ENCODE results near the gene DLG2. TPM values are rescaled to one million over a fixed set of nuclear protein-coding genes. Genes with fewer than 3 reads are reported as not detected.
A peak's percentile ranks its signal among the peaks of the same experiment; 100 is the strongest.

DLG2 gene
- total RNA-seq, 1 donor from 2014 or later, result 4.7 TPM

- DNase-seq (ENCODE audit: low spot score) (no peak), ATAC-seq (peak; percentile 81)
These were observed 1520.6 kb downstream of the DLG2 start for GRCh38 chr11:84106541-84106940.

DNA sequence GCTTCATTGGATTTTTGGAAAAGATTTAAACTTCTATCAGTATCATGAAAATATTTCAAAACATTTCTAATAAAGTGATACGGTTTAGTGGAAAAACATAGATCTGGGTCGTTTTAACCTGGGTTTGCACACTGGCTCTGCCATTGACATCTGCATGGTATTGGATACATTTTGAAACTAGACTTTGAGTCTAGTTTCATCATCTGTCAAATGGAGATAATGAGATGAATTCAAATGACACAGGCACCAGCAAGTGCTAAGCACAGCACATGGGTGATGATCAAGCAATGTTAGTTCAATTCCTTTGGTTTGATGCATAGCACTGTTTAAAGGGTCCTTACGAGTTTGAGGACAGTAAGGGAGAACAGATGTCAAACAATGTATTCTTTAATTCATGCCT is 1522.0 kb downstream of the DLG2 start:
- DNase-seq (ENCODE audit: low spot score) (no peak), ATAC-seq (peak; percentile 31)

DNA sequence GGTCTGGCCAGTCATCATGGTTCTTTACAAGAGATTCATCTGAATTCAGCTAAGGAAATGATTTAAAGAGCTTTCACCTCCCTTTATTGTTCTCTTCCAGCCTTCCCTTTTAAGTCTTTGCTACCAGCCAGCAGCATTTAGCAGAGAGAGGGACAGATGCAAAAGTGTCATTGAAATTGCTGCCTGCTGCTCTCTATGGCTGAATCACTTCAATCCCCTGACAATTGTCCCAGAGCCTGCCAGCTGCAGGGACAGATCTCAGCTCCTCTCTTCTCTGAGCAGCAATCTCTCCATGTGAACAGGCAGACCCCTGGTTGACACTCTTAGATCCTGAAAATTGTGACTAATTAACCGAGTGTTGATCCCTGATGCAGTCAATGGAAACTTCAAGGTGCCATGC is 1524.0 kb downstream of the DLG2 start:
- no peak for DNase-seq (ENCODE audit: low spot score)
- no peak for ATAC-seq

GRCh38 chr11:84097186-84097585 is 1530.0 kb downstream of the DLG2 start:
- ATAC-seq, result no peak
- DNase-seq (ENCODE audit: low spot score), result no peak

DNA sequence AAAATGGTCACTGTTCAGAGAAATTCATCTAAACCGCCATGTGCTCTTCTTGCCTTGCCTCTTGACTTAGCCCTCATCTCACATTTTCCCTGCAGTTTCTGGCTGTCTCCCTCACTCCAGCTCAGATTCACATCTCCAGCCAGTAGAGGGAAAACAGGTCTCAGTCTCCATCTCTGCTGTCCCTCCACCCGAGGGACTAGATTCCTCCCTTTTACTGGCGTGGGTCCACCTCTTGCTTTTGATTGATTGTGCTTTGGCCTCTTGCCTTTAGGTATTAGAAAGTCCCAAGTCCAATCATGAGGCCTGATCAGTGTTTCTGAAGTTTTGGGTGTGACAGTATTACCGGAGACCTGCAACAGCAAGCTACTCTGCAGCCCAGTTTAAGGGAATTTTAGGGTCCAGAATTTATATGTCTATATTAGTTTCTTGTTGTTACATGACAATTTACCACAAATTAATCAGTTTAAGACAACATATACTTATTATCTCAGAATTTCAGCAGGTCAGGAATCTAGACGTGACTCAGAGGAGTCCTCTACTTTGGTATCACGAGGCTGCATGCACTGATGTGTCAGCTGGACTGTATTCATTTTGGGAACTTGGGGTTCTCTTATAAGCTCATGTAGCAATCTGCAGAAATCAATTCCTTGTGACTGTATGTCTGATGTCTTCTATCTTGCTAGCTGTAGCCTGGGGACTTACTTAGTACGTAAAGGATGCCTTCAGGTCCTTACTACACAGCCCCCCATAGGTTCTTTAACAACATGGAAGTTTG is 1535.7 kb downstream of the DLG2 start:
- DNase-seq (ENCODE audit: low spot score) (peak; percentile 57), ATAC-seq (peak; percentile 88)

- DNase-seq (ENCODE audit: low spot score), result no peak
- peak; percentile 55 for ATAC-seq
These were observed 1537.8 kb downstream of the DLG2 start for GRCh38 chr11:84089072-84090057.

GRCh38 chr11:84071851-84072250 is 1555.3 kb downstream of the DLG2 start:
- ATAC-seq (no peak), DNase-seq (ENCODE audit: low spot score) (no peak)

GRCh38 chr11:84069048-84069447 is 1558.1 kb downstream of the DLG2 start:
- DNase-seq (ENCODE audit: low spot score), result no peak
- peak; percentile 65 for ATAC-seq

DNA sequence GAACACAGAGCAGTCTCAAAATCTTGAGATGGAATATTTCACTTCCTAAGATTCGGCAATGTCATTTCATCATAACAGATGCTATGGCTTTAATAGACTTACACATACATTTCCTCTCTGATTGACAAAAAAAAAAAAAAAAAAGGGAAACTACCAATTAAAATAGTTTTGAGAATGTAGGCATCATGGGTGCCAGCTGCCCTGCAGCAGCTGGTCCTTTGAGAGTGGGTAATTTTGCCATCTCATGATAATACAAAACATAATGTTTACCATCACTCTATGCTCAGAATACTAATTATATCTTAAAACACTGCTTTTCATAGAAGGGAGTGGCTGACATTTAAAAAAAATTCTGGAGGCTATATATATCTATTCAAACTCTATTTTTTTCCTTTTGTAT is 1565.4 kb downstream of the DLG2 start:
- DNase-seq (ENCODE audit: low spot score), result no peak
- ATAC-seq, result no peak

DNA sequence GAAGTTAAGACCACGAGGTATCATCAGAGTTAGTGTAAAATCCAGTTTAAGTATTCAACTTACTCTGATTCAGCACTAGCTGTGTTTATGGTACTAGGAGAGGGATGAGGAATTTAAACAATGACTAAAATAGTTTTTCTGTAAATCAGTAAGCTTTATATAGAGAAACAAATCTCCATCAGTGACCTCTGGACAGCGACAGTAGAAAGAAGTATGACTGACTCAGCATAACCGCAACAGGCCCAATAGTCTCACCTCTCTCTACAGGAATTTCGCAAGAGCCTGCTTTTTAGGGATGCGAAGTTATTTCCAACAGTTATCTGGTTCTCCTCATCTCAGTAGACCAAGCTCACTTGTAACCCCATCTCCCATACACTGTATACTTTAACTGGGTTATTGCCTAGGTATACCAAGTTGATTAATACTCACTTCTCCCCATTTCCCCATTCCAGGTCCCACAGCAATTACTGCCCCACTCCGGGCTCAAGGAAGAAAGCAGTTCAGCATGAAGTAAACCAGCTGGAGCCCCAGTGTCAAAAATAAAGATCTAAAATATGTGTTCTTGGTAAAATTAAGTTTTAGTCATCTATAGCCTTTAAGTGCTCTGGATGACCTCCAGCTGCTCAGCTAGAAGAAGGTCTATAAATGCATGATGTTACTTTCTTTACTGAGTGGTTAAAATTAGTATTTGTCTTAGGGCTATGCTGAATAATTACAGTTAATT is 1570.3 kb downstream of the DLG2 start:
- DNase-seq (ENCODE audit: low spot score), result no peak

GRCh38 chr11:84045146-84045545 is 1582.0 kb downstream of the DLG2 start:
- DNase-seq (ENCODE audit: low spot score) (no peak), ATAC-seq (no peak)

More for the DNA sequence above, 1570.3 kb downstream of the DLG2 start:
- ATAC-seq, result peak; percentile 37

DNA sequence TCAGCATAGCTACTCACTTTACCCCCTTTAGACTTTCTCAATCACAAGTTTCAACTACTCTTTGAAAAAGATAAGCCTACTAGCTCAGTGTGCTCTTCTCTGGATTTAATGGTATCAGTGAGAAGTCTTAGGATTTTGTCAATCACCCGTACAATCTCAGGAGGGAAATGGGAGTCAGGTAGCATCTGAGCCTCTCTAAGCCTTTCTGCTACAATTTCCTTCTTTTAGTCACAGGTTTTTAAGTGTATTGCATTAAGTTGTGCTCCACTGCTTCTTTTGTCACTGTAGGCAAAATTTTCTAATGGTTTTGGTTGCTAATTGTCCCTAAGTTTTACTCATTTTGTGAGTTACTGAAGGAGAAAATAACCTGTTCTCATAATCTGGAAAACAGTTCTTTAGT is 1582.4 kb downstream of the DLG2 start:
- DNase-seq (ENCODE audit: low spot score) (no peak), ATAC-seq (no peak)

- no peak for DNase-seq (ENCODE audit: low spot score)
- ATAC-seq, result peak; percentile 77
These were observed 1590.4 kb downstream of the DLG2 start for GRCh38 chr11:84036664-84037194.

DNA sequence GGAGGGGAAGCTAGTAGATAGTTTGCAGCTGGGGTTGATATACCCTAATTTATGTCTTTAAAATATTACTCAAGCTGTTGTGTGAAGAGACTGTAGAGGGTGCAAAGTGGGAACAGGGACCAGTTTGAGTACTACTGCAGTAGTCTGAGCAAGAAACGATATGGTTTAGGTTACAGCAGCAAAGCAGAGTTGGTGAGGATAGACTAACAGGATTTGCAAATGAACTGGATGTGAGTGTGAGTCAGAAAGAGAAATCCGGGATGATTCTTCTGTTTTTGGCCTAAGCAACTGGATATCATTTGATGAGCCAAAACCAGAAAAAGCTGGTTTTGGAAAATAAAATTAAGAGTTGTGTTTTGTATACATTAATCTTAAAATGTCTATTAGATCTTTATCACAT is 1591.5 kb downstream of the DLG2 start:
- DNase-seq (ENCODE audit: low spot score), result no peak

GRCh38 chr11:84034484-84034883 is 1592.7 kb downstream of the DLG2 start:
- no peak for DNase-seq (ENCODE audit: low spot score)
- no peak for ATAC-seq

More for the DNA sequence above, 1591.5 kb downstream of the DLG2 start:
- ATAC-seq, result no peak

- no peak for ATAC-seq
- no peak for DNase-seq (ENCODE audit: low spot score)
These were observed 1602.9 kb downstream of the DLG2 start for GRCh38 chr11:84024266-84024665.

DNA sequence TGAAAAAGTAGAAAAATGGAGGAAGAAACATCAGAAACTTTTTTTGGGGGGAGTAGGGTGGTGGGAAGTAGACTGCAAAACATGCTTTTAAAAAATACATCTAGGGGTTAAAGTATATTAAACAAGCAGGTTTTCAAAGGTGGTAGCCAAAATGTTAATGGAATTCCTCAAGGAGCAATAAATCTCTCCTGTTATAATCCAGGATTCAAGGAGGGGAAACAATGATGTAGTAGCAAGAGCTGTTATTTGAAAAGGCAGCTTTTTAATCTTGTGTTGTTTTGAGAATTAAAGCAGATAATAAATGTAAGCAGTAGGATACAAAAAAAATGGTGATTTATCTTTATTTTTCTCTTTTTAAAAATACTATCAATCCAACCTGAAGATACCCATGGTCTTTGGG is 1604.4 kb downstream of the DLG2 start:
- DNase-seq (ENCODE audit: low spot score), result no peak
- ATAC-seq, result no peak

DNA sequence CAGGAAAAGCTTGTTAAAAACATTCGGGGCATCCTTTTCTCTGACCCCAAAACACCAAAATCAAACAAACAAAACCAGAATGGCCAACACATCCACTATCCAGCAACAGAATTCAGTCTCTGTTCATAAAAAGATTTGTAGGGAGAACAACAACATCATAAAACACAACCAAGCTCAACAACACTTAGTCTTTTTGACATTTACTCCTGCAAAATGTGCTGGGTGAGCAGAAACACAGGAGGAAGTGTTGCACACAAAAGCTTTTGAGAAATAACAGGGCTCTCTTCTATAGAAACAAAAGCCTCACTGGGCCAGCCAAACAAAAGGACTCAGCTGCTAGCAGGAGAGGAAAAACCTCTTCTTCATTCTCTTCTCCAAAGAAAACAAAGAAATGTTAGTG is 1604.9 kb downstream of the DLG2 start:
- DNase-seq (ENCODE audit: low spot score), result no peak

DNA sequence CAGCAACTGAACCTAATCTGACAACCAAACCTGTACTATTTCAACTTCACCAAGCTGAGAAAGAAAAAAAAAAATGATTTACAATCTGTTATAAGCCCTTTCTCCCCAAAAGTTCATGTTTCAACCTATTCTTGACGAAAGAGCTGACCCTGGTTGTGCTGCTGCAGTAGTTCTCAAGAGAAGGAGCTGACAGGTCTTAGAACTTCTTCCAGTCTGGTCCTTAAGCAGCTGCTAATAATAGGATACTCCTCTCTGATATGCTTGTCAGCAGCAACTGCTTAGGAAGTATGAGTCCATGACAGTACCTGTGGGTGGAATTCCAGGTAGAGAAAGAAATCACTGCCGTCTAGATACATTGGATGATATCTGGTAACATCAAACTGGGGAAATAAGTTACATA is 1605.9 kb downstream of the DLG2 start:
- no peak for ATAC-seq
- DNase-seq (ENCODE audit: low spot score), result no peak

More for the DNA sequence above, 1604.9 kb downstream of the DLG2 start:
- no peak for ATAC-seq

GRCh38 chr11:84019571-84020194 is 1607.5 kb downstream of the DLG2 start:
- ATAC-seq, result no peak
- DNase-seq (ENCODE audit: low spot score), result no peak

Measured in left lobe of liver (tissue), 2 donors.